Superior temporal gyrus (tissue), 1 donor: ENCODE results near the gene PLK5.
"Not testable (repeated sequence)": the region's sequence is repeated elsewhere in the genome, so short reads cannot be mapped to it uniquely, and the experiment has no call there.

Experiments used
- DNase-seq: peaks from one replicate; pipeline ENCODE4 v3.0.0-alpha.2; 2016; ENCODE audit errors: extremely low spot score

The PLK5 gene

GRCh38 chr19:1525343-1525742, 1.5 kb downstream of the PLK5 start:
- no peak for DNase-seq

- DNase-seq = no peak
Measured at GRCh38 chr19:1526066-1526778, 2.3 kb downstream of the PLK5 start.

GRCh38 chr19:1526979-1527649, 3.2 kb downstream of the PLK5 start:
- no peak for DNase-seq

- no peak for DNase-seq
Measured at GRCh38 chr19:1527650-1528309, 3.9 kb downstream of the PLK5 start.

GRCh38 chr19:1528596-1529429, 4.9 kb downstream of the PLK5 start:
- DNase-seq = no peak

GRCh38 chr19:1529430-1529816, 5.5 kb downstream of the PLK5 start:
- DNase-seq = no peak

- not testable (repeated sequence) for DNase-seq
Measured at GRCh38 chr19:1530856-1531255, 7.0 kb downstream of the PLK5 start.

GRCh38 chr19:1531587-1531986, 7.7 kb downstream of the PLK5 start:
- no peak for DNase-seq

- DNase-seq = no peak
Measured at GRCh38 chr19:1532003-1532402, 8.1 kb downstream of the PLK5 start.

GRCh38 chr19:1533510-1534150, 9.8 kb downstream of the PLK5 start:
- DNase-seq = no peak

- DNase-seq = no peak
Measured at GRCh38 chr19:1534972-1535371, 11.1 kb downstream of the PLK5 start.

- not testable (repeated sequence) for DNase-seq
Measured at GRCh38 chr19:1535699-1536098, 11.8 kb downstream of the PLK5 start.

GRCh38 chr19:1538978-1539377, 15.1 kb downstream of the PLK5 start:
- DNase-seq = no peak

- not testable (repeated sequence) for DNase-seq
Measured at GRCh38 chr19:1539749-1540148, 15.9 kb downstream of the PLK5 start.

GRCh38 chr19:1540365-1540925, 16.6 kb downstream of the PLK5 start:
- peak; percentile 20 for DNase-seq

GRCh38 chr19:1549332-1549945, 25.6 kb downstream of the PLK5 start:
- DNase-seq = no peak

GRCh38 chr19:1551068-1552040, 27.5 kb downstream of the PLK5 start:
- no peak for DNase-seq

- no peak for DNase-seq
Measured at GRCh38 chr19:1553415-1553814, 29.5 kb downstream of the PLK5 start.

GRCh38 chr19:1554968-1555367, 31.1 kb downstream of the PLK5 start:
- DNase-seq = no peak
